Sigmoid colon (tissue), 7 donors: ENCODE results near the gene PAK2. TPM values are rescaled to one million over a fixed set of nuclear protein-coding genes. Genes with fewer than 3 reads are reported as not detected.
A peak's percentile ranks its signal among the peaks of the same experiment; 100 is the strongest.

ENCODE experiments used
- DNase-seq: peaks from one replicate; pipeline ENCODE4 v3.0.0-alpha.2; 2019
- H3K27ac ChIP-seq, 4 donors: fragments of 200-600 bp; sonication (generic); one replicate each; pipeline ENCODE4 v1.5.1; 2016 to 2019; ENCODE audit warnings: mild to moderate bottlenecking in 1 of 4
- H3K27me3 ChIP-seq, 3 donors: fragments of 200-600 bp; sonication (generic); one replicate each; pipeline ENCODE4 v1.5.1; 2019; ENCODE audit warnings: mild to moderate bottlenecking in 1 of 3
- H3K36me3 ChIP-seq, 4 donors: fragments of 200-600 bp; sonication (generic); one replicate each; pipeline ENCODE4 v1.5.1; 2016 to 2019
- H3K4me1 ChIP-seq, 4 donors: fragments of 200-600 bp; sonication (generic); one replicate each; pipeline ENCODE4 v1.5.1; 2017 to 2019
- H3K4me3 ChIP-seq, 4 donors: fragments of 200-600 bp; sonication (generic); one replicate each; pipeline ENCODE4 v1.5.1; 2017 to 2019; ENCODE audit warnings: mild to moderate bottlenecking in 2 of 4, moderate library complexity in 1 of 4
- H3K9me3 ChIP-seq, 4 donors: fragments of 200-600 bp in 3 of 4; sonication (generic) in 3 of 4; one replicate each; pipeline versions ENCODE4 v1.5.1 to v1.6.1; 2013 to 2019
- CTCF ChIP-seq, 4 experiments: fragments of 450-650 bp in 3 of 4; fragments of 200-600 bp in 1 of 4; IDR thresholded peaks; one replicate each; pipeline ENCODE4 v1.5.1; 2016 to 2019; ENCODE audit warnings: antibody characterized with exemption in 4 of 4, mild to moderate bottlenecking in 3 of 4, moderate library complexity in 2 of 4
- EP300 ChIP-seq, 4 donors: sonication (generic); formaldehyde crosslinking; IDR thresholded peaks; one replicate each; pipeline ENCODE4 v1.6.1; 2017; ENCODE audit warnings: antibody characterized with exemption in 4 of 4
- POLR2A ChIP-seq, 2 donors: fragments of 450-650 bp; IDR thresholded peaks; one replicate each; pipeline ENCODE4 v1.6.1; 2016; ENCODE audit warnings: antibody characterized with exemption in 2 of 2, mild to moderate bottlenecking in 2 of 2, moderate library complexity in 2 of 2
- POLR2AphosphoS5 ChIP-seq, 4 donors: sonication (generic); formaldehyde crosslinking; IDR thresholded peaks; one replicate each; pipeline ENCODE4 v1.6.1; 2017; ENCODE audit warnings: antibody characterized with exemption in 4 of 4
- WGBS, 2 donors: extraction: QIAGEN DNeasy Blood & Tissue Kit; methylation state at CpG; one replicate each; pipeline ENCODE4 v1.1.7; 2013; 5-methylcytosine and 5-hydroxymethylcytosine counted together
- intact Hi-C: fragments of 100-400 bp; cut with DNase I; formaldehyde crosslinking; loops from one replicate; pipeline ENCODE4 v1.15.1; 2023
- polyA plus RNA-seq, 3 donors: library from polyadenylated mRNA; stranded (reverse); fragments of 200-250 nt; gene quantifications; one replicate each; pipeline ENCODE4 v1.2.3, GENCODE V29; 2013
- total RNA-seq, 4 donors: library from RNA; depleted of rRNA; stranded (reverse); fragments of >200 nt; gene quantifications; one replicate each; pipeline ENCODE4 v1.1.0, GENCODE V29; 2016
- donor health status: healthy with polysubstance abuse.
- donor health status: Bipolar disorder and iron deficiency.
- donor health status: healthy.

The PAK2 gene
- total and polyA plus RNA-seq, 7 donors: 22.8 to 44.6 (median 35.5) TPM

GRCh38 chr3:196774848-196775422 is 35.3 kb downstream of the PAK2 start:
- Histone ChIP-seq H3K27ac (no peak overlapping the region), H3K9me3 (peaks cover 0 to 2% (median 0%) of the 10 kb centered on the region in 4 donors), H3K4me1 (peaks cover 0 to 66% (median 52%) of the 10 kb centered on the region in 4 donors), H3K36me3 (no peaks in the 10 kb centered on the region), H3K4me3 (no peak overlapping the region), H3K27me3 (no peaks in the 10 kb centered on the region)
- no peak for DNase-seq
- intact Hi-C loops: no loop called here
- WGBS, 2 donors: 93% methylated on average over 6 of the region's 6 CpGs
- TF ChIP-seq CTCF (IDR thresholded peaks at IDR 0.05) (no peak), EP300 (IDR thresholded peaks at IDR 0.05) (no peak), POLR2A (IDR thresholded peaks at IDR 0.05) (no peak), POLR2AphosphoS5 (IDR thresholded peaks at IDR 0.05) (no peak)

GRCh38 chr3:196775938-196776337 is 36.3 kb downstream of the PAK2 start:
- no peak overlapping the region for H3K27ac ChIP-seq
- no peaks in the 10 kb centered on the region for H3K36me3 ChIP-seq
- DNase-seq: no peak
- intact Hi-C loops: no loop called here
- H3K27me3 ChIP-seq: no peaks in the 10 kb centered on the region
- WGBS, 2 donors: 80 to 94% methylated on average over 9 of the region's 9 CpGs
- peaks cover 0 to 3% (median 0%) of the 10 kb centered on the region in 4 donors for H3K9me3 ChIP-seq
- H3K4me1 ChIP-seq: peaks cover 0 to 66% (median 52%) of the 10 kb centered on the region in 4 donors
- no peak overlapping the region for H3K4me3 ChIP-seq
- no peak for TF ChIP-seq EP300 (IDR thresholded peaks at IDR 0.05)
- no peak for TF ChIP-seq POLR2AphosphoS5 (IDR thresholded peaks at IDR 0.05)
- TF ChIP-seq POLR2A (IDR thresholded peaks at IDR 0.05): no peak
- no peak for TF ChIP-seq CTCF (IDR thresholded peaks at IDR 0.05)

- no peaks in the 10 kb centered on the region for H3K27me3 ChIP-seq
- WGBS, 2 donors: 93 to 95% methylated on average over 8 of the region's 8 CpGs
- TF ChIP-seq EP300 (IDR thresholded peaks at IDR 0.05) (no peak), POLR2A (IDR thresholded peaks at IDR 0.05) (no peak), CTCF (IDR thresholded peaks at IDR 0.05) (no peak), POLR2AphosphoS5 (IDR thresholded peaks at IDR 0.05) (no peak)
- DNase-seq: no peak
- H3K27ac ChIP-seq: peak overlapping the region in 2 of 4 donors; percentile 6 to 61
- peaks cover 0 to 54% (median 47%) of the 10 kb centered on the region in 4 donors for H3K4me1 ChIP-seq
- H3K9me3 ChIP-seq: peaks cover 0 to 3% (median 0%) of the 10 kb centered on the region in 4 donors
- H3K4me3 ChIP-seq: no peak overlapping the region
- intact Hi-C loops: no loop called here
- peaks cover 0 to 3% (median 2%) of the 10 kb centered on the region in 4 donors for H3K36me3 ChIP-seq
These were observed 38.2 kb downstream of the PAK2 start for GRCh38 chr3:196777836-196778235.

GRCh38 chr3:196778755-196779154 is 39.1 kb downstream of the PAK2 start:
- intact Hi-C loops: no loop called here

More at GRCh38 chr3:196778755-196779154, 39.1 kb downstream of the PAK2 start:
- Histone ChIP-seq H3K27me3 (no peaks in the 10 kb centered on the region), H3K4me1 (peaks cover 0 to 46% (median 39%) of the 10 kb centered on the region in 4 donors), H3K9me3 (peaks cover 0 to 3% (median 0%) of the 10 kb centered on the region in 4 donors), H3K27ac (peak overlapping the region; percentile 8 to 63 (median 54)), H3K36me3 (peaks cover 0 to 12% (median 10%) of the 10 kb centered on the region in 4 donors), H3K4me3 (no peak overlapping the region)
- DNase-seq: no peak
- TF ChIP-seq POLR2AphosphoS5 (IDR thresholded peaks at IDR 0.05) (peak in 2 of 4 donors; percentile 20 to 30), CTCF (IDR thresholded peaks at IDR 0.05) (no peak), EP300 (IDR thresholded peaks at IDR 0.05) (no peak), POLR2A (IDR thresholded peaks at IDR 0.05) (no peak)
- 84 to 90% methylated on average over 4 of the region's 4 CpGs for WGBS, 2 donors
